Heart right ventricle (tissue), 16 donors: ENCODE results near the gene LILRA2. TPM values are rescaled to one million over a fixed set of nuclear protein-coding genes. Genes with fewer than 3 reads are reported as not detected.

ENCODE experiments used
- ATAC-seq, 8 donors: fragments of 200-7000 bp; cut with Tn5 transposase; one replicate each; pipeline ENCODE4 v1.9.1; 2020; ENCODE audit warnings: mild to moderate bottlenecking in 8 of 8, moderate library complexity in 8 of 8, moderate number of reproducible peaks in 1 of 8
- DNase-seq, 2 donors: peaks; one replicate each; pipeline ENCODE4 v3.0.0-alpha.2; 2020
- H3K27ac ChIP-seq, 10 donors: fragments of 200-600 bp; sonication (generic) in 2 of 10; one replicate each; pipeline versions ENCODE4 v1.5.0 to v1.8.0; 2020 to 2022; ENCODE audit warnings: mild to moderate bottlenecking in 3 of 10
- H3K27me3 ChIP-seq, 7 donors: fragments of 200-600 bp; one replicate each; pipeline ENCODE4 v1.8.0; 2021 to 2022; ENCODE audit warnings: mild to moderate bottlenecking in 2 of 7
- H3K36me3 ChIP-seq, 9 donors: fragments of 200-600 bp; sonication (generic) in 1 of 9; one replicate each; pipeline versions ENCODE4 v1.5.0 to v1.8.0; 2020 to 2022; ENCODE audit warnings: mild to moderate bottlenecking in 2 of 9
- H3K4me1 ChIP-seq, 9 donors: fragments of 200-600 bp; sonication (generic) in 1 of 9; one replicate each; pipeline versions ENCODE4 v1.5.0 to v1.8.0; 2020 to 2022; ENCODE audit warnings: mild to moderate bottlenecking in 4 of 9
- H3K4me3 ChIP-seq, 10 donors: fragments of 200-600 bp; sonication (generic) in 2 of 10; one replicate each; pipeline versions ENCODE4 v1.5.0 to v1.8.0; 2020 to 2022; ENCODE audit warnings: mild to moderate bottlenecking in 7 of 10, moderate library complexity in 2 of 10
- H3K9me3 ChIP-seq, 11 donors: fragments of 200-600 bp in 10 of 11; sonication (generic) in 2 of 11; one replicate each; pipeline versions ENCODE4 v1.5.0 to v1.8.0; 2013 to 2022; ENCODE audit warnings: mild to moderate bottlenecking in 2 of 11, control low read depth in 1 of 11, moderate library complexity in 1 of 11
- CTCF ChIP-seq, 9 donors: fragments of 200-600 bp; sonication (generic) in 2 of 9; IDR thresholded peaks; one replicate each; pipeline versions ENCODE4 v1.5.0 to v1.8.0; 2021 to 2022; ENCODE audit warnings: antibody characterized with exemption in 9 of 9, mild to moderate bottlenecking in 5 of 9, moderate library complexity in 1 of 9
- WGBS, 2 donors: extraction: QIAGEN DNeasy Blood & Tissue Kit; methylation state at CpG; one replicate each; pipeline ENCODE4 v1.1.7; 2013; ENCODE audit warnings: inconsistent platforms in 1 of 2; 5-methylcytosine and 5-hydroxymethylcytosine counted together
- intact Hi-C, 10 donors: fragments of 100-400 bp; cut with DNase I; formaldehyde crosslinking; loops; one replicate each; pipeline versions ENCODE4 v1.11.1 to v1.14.2; 2022
- polyA plus RNA-seq, 2 donors: library from polyadenylated mRNA; stranded (reverse); fragments of 200-250 nt; gene quantifications; one replicate each; pipeline ENCODE4 v1.2.3, GENCODE V29; 2013
- total RNA-seq, 10 donors: library from RNA; stranded (reverse); fragmentation: NEBNext Ultra II Directional in 3 of 10; extraction: Animal tissue kit (Norgen Biotek cat#: 25700) in 3 of 10; gene quantifications; one replicate each; pipeline versions ENCODE4 v1.2.1 to v1.2.4, GENCODE V29; 2021 to 2023
- donor health status: Arrhythmogenic right ventricular cardiomyopathy.
- donor health status: ischemic (EF 13 %, LVEDD 7.1; RV severe dilation, severe dysfunction).
- donor health status: healthy with polysubstance abuse.
- donor health status: DM: no; HTN: yes; CAD: no.
- donor health status: DM: no; HTN: no; CAD: no.
- donor health status: ischemic (EF 25% LVEDD 6.9; RV normal size, moderate dysfunction).
- donor health status: ischemic (EF 25% LVEDD 5.7; RV mildly dilated, moderate dysfunction).
- donor health status: healthy.
- donor health status: DM: yes; HTN: yes; CAD: no.
- donor health status: Ischemic cardiomyopathy.
- donor health status: ischemic (EF 35%, LVEDD 5.7; RV mildly dilated, moderate dysfunction).
- donor health status: nonischemic (EF 11% LVEDD 7.7; RV severe dilation, severe dysfunction).
- donor health status: DM: yes; HTN: yes; CAD: no.
- donor health status: PGD.
- donor health status: ischemic (EF 29% LVEDD 5.4; RV normal size, mild dysfunction).
- donor health status: nonischemic (EF 23%, LVEDD 6.1; RV moderate dilation, normal function).

The LILRA2 gene
- total and polyA plus RNA-seq, 12 donors: 0.22 to 3.3 (median 0.97) TPM

- Histone ChIP-seq H3K27ac (no peak overlapping the region), H3K36me3 (no peaks in the 10 kb centered on the region), H3K27me3 (peaks cover 0 to 53% (median 36%) of the 10 kb centered on the region in 7 donors), H3K9me3 (no peaks in the 10 kb centered on the region), H3K4me1 (peaks cover 0 to 4% (median 0%) of the 10 kb centered on the region in 9 donors), H3K4me3 (no peak overlapping the region)
- intact Hi-C loops: no loop called here
- DNase-seq (no peak), ATAC-seq (no peak)
- 70 to 75% methylated on average over 4 of the region's 4 CpGs for WGBS, 2 donors
- TF ChIP-seq CTCF (IDR thresholded peaks at IDR 0.05): no peak
These were observed 41.1 kb upstream of the LILRA2 start for GRCh38 chr19:54532528-54532927.

GRCh38 chr19:54533476-54533875 lies 40.1 kb upstream of the LILRA2 start:
- no peak overlapping the region for H3K4me3 ChIP-seq
- no peaks in the 10 kb centered on the region for H3K9me3 ChIP-seq
- peaks cover 0 to 53% (median 36%) of the 10 kb centered on the region in 7 donors for H3K27me3 ChIP-seq
- WGBS, 2 donors: 80 to 81% methylated on average over 8 of the region's 8 CpGs
- ATAC-seq (no peak), DNase-seq (no peak)
- no peaks in the 10 kb centered on the region for H3K36me3 ChIP-seq
- peaks cover 0 to 4% (median 0%) of the 10 kb centered on the region in 9 donors for H3K4me1 ChIP-seq
- H3K27ac ChIP-seq: no peak overlapping the region
- intact Hi-C loops: no loop called here
- no peak for TF ChIP-seq CTCF (IDR thresholded peaks at IDR 0.05)

- WGBS, 2 donors: 57 to 67% methylated on average over 8 of the region's 8 CpGs
- no peak for TF ChIP-seq CTCF (IDR thresholded peaks at IDR 0.05)
- ATAC-seq: no peak
- no peak for DNase-seq
- Histone ChIP-seq H3K27ac (no peak overlapping the region), H3K4me3 (no peak overlapping the region), H3K9me3 (no peaks in the 10 kb centered on the region), H3K27me3 (peaks cover 0 to 53% (median 32%) of the 10 kb centered on the region in 7 donors), H3K4me1 (peaks cover 0 to 4% (median 0%) of the 10 kb centered on the region in 9 donors), H3K36me3 (no peaks in the 10 kb centered on the region)
- intact Hi-C loops: no loop called here
These were observed 39.4 kb upstream of the LILRA2 start for GRCh38 chr19:54534156-54534555.

- intact Hi-C loops: no loop called here
- Histone ChIP-seq H3K27ac (no peak overlapping the region), H3K9me3 (no peaks in the 10 kb centered on the region), H3K4me3 (no peak overlapping the region), H3K36me3 (no peaks in the 10 kb centered on the region), H3K4me1 (peaks cover 0 to 4% (median 0%) of the 10 kb centered on the region in 9 donors), H3K27me3 (peaks cover 0 to 47% (median 32%) of the 10 kb centered on the region in 7 donors)
- ATAC-seq (no peak), DNase-seq (no peak)
- WGBS, 2 donors: 86% methylated on average over 9 of the region's 9 CpGs
- TF ChIP-seq CTCF (IDR thresholded peaks at IDR 0.05): no peak
These were observed 38.0 kb upstream of the LILRA2 start for GRCh38 chr19:54535601-54536000.
